Panc1 (cell line): ENCODE measurements around the gene MAST4. TPM values are rescaled to one million over a fixed set of nuclear protein-coding genes. Genes with fewer than 3 reads are reported as not detected.

Experiments used
- ATAC-seq: fragments of 200-7000 bp; cut with Tn5 transposase; 2 replicates; pipeline ENCODE4 v1.9.1; 2020; ENCODE audit warnings: mild to moderate bottlenecking, moderate library complexity
- BruUV-seq: library from RNA; stranded (reverse); fragments of 400-500 nt; replicated peaks from 2 replicates; lab custom pipeline; 2021; lab: Mats Ljungman, UMichigan
- CTCF ChIA-PET: fragments of 300-600 bp; sonication (Branson Sonifier 250); formaldehyde crosslinking; loops from one replicate; lab custom pipeline; 2022; ENCODE audit warnings: antibody characterized with exemption; lab: Charles Lee
- POLR2A ChIA-PET: fragments of 300-600 bp; sonication (Branson Sonifier 250); formaldehyde crosslinking; loops from one replicate; lab custom pipeline; 2022; ENCODE audit warnings: antibody characterized with exemption; lab: Charles Lee
- DNase-seq: peaks from one replicate; pipeline ENCODE4 v3.0.0-alpha.2; 2010; ENCODE audit warnings: low read depth, low spot score
- H3K27ac ChIP-seq: 2 replicates; pipeline ENCODE4 v1.5.1; 2011; ENCODE audit warnings: mild to moderate bottlenecking, low read length, inconsistent platforms
- H3K27me3 ChIP-seq: fragments of 200-500 bp; sonication (Bioruptor generic); 2 replicates; pipeline ENCODE4 v1.6.0; 2014; ENCODE audit warnings: low read length, inconsistent platforms; ENCODE audit not compliant: control insufficient read depth, insufficient read depth
- H3K36me3 ChIP-seq: fragments of 200-500 bp; sonication (Bioruptor generic); 2 replicates; pipeline ENCODE4 v1.5.1; 2014; ENCODE audit warnings: inconsistent platforms, mild to moderate bottlenecking, low read length, moderate library complexity; ENCODE audit not compliant: control insufficient read depth, insufficient read depth
- H3K4me1 ChIP-seq: 2 replicates; pipeline ENCODE4 v1.5.1; 2011; ENCODE audit warnings: inconsistent platforms, mild to moderate bottlenecking, low read length, moderate library complexity; ENCODE audit not compliant: control insufficient read depth, insufficient read depth
- H3K4me3 ChIP-seq, 2 experiments: 2 replicates each; pipeline ENCODE4 v1.5.1; 2011 to 2012; ENCODE audit warnings: low read depth in 2 of 2, low read length in 2 of 2, mild to moderate bottlenecking in 2 of 2, inconsistent platforms in 1 of 2, moderate library complexity in 1 of 2
- H3K9me3 ChIP-seq: fragments of 200-500 bp; sonication (Bioruptor generic); 2 replicates; pipeline ENCODE4 v1.5.1; 2014; ENCODE audit warnings: low read depth, mild to moderate bottlenecking, inconsistent platforms, low read length, moderate library complexity; ENCODE audit not compliant: control insufficient read depth, insufficient read depth
- CTCF ChIP-seq: fragments of 450-650 bp; IDR thresholded peaks from 2 replicates; pipeline ENCODE4 v1.5.1; 2017; ENCODE audit warnings: mild to moderate bottlenecking
- POLR2AphosphoS5 ChIP-seq: IDR thresholded peaks from 2 replicates; pipeline ENCODE4 v1.6.1; 2012; ENCODE audit warnings: mild to moderate bottlenecking, low read depth, low read length, moderate library complexity
- SIN3A ChIP-seq: IDR thresholded peaks from 2 replicates; pipeline ENCODE4 v1.6.1; 2012; ENCODE audit warnings: low read depth, mild to moderate bottlenecking, low read length, moderate library complexity, borderline replicate concordance; ENCODE audit not compliant: insufficient read depth
- TCF7L2 ChIP-seq: IDR thresholded peaks from 2 replicates; pipeline ENCODE4 v1.6.1; 2011; ENCODE audit warnings: mild to moderate bottlenecking, low read depth, low read length, inconsistent platforms
- in situ Hi-C: cut with HindIII; loops from 2 replicates; pipeline ENCODE4 v1.10.0; 2016; ENCODE audit warnings: low sequenced_read_pairs, low pct_unique_long_range_greater_than_20kb
- intact Hi-C: fragments of 100-400 bp; cut with micrococcal nuclease; formaldehyde crosslinking; loops from one replicate; pipeline ENCODE4 v1.10.0; 2022; ENCODE audit not compliant: unreplicated experiment
- total RNA-seq: library from RNA; stranded (reverse); gene quantifications from one replicate; pipeline ENCODE4 v1.2.1, GENCODE V29; 2021; ENCODE audit not compliant: unreplicated experiment
- TF ChIP-seq, protein P1 (sequence below), 2 experiments: IDR thresholded peaks; 2 replicates each; pipeline ENCODE4 v1.6.1; 2011 to 2012; ENCODE audit warnings: low read depth in 2 of 2, control low read depth in 1 of 2, low read length in 1 of 2, mild to moderate bottlenecking in 1 of 2, moderate library complexity in 1 of 2; ENCODE audit not compliant: insufficient read depth in 1 of 2

The MAST4 gene
- total RNA-seq, 1 experiment from 2014 or later = 1.8 TPM

GRCh38 chr5:66570201-66570600 lies 26.0 kb upstream of the MAST4 start:
- no TSS peak for BruUV-seq
- ChIA-PET POLR2A (no interaction called here), CTCF (no interaction called here)
- TF ChIP-seq, protein P1, sequence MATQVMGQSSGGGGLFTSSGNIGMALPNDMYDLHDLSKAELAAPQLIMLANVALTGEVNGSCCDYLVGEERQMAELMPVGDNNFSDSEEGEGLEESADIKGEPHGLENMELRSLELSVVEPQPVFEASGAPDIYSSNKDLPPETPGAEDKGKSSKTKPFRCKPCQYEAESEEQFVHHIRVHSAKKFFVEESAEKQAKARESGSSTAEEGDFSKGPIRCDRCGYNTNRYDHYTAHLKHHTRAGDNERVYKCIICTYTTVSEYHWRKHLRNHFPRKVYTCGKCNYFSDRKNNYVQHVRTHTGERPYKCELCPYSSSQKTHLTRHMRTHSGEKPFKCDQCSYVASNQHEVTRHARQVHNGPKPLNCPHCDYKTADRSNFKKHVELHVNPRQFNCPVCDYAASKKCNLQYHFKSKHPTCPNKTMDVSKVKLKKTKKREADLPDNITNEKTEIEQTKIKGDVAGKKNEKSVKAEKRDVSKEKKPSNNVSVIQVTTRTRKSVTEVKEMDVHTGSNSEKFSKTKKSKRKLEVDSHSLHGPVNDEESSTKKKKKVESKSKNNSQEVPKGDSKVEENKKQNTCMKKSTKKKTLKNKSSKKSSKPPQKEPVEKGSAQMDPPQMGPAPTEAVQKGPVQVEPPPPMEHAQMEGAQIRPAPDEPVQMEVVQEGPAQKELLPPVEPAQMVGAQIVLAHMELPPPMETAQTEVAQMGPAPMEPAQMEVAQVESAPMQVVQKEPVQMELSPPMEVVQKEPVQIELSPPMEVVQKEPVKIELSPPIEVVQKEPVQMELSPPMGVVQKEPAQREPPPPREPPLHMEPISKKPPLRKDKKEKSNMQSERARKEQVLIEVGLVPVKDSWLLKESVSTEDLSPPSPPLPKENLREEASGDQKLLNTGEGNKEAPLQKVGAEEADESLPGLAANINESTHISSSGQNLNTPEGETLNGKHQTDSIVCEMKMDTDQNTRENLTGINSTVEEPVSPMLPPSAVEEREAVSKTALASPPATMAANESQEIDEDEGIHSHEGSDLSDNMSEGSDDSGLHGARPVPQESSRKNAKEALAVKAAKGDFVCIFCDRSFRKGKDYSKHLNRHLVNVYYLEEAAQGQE (IDR thresholded peaks at IDR 0.05; ENCODE audit: insufficient read depth in 1 of 2, low read depth in 2 of 2, low read length in 1 of 2) = no peak
- TF ChIP-seq TCF7L2 (no peak), POLR2AphosphoS5 (no peak), CTCF (no peak), SIN3A (no peak)
- DNase-seq = no peak
- Histone ChIP-seq H3K4me3 (no peak overlapping the region), H3K27ac (no peak overlapping the region), H3K9me3 (no peaks in the 10 kb centered on the region), H3K36me3 (no peaks in the 10 kb centered on the region), H3K27me3 (peaks cover 2% of the 10 kb centered on the region; the same call in 1 of the 2 replicates), H3K4me1 (no peaks in the 10 kb centered on the region)
- ATAC-seq = no peak
- in situ Hi-C loops = no loop called here
- intact Hi-C loops = no loop called here

DNA sequence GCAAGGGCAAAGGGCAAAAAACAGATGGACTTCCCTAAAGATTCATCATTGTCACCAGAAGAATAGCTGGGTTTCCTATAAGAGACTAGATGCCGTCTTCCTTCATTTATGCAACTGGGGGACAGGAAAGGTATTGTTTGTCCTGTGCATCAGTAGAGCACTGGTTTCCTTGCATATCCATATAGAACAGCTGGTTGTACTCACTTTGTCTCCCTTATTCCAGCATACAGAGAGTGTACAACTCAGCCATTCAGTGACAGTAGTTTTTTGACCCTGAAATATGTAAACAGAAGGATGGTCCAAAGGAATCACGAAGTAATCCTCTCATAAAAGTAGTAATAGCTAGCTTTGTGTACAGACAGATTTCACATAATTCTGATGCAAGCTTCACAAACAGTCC lies 22.5 kb upstream of the MAST4 start:
- intact Hi-C loops (no loop called here), in situ Hi-C loops (no loop called here)
- Histone ChIP-seq H3K36me3 (no peaks in the 10 kb centered on the region), H3K9me3 (no peaks in the 10 kb centered on the region), H3K4me1 (no peaks in the 10 kb centered on the region), H3K27ac (no peak overlapping the region), H3K27me3 (peaks cover 2% of the 10 kb centered on the region), H3K4me3 (no peak overlapping the region)
- no peak for ATAC-seq
- TF ChIP-seq TCF7L2 (no peak), POLR2AphosphoS5 (no peak)
- TF ChIP-seq, protein P1 (IDR thresholded peaks at IDR 0.05; ENCODE audit: insufficient read depth in 1 of 2, low read depth in 2 of 2, low read length in 1 of 2) = no peak
- ChIA-PET POLR2A (no interaction called here), CTCF (no interaction called here)
- no TSS peak for BruUV-seq
- no peak for DNase-seq
